Activated T-cell treated with anti-CD3 and anti-CD28 coated beads, Interleukin-2, amount 50 U/mL, for 24 hours (primary cell): ENCODE results near the gene TFCP2L1.

Source experiments
- DNase-seq: peaks from one replicate; pipeline ENCODE4 v3.0.0-alpha.2; 2020
- H3K27ac Mint-ChIP-seq: 2 replicates; pipeline ENCODE4 v1.8.0; 2020; ENCODE audit warnings: mild to moderate bottlenecking, mixed read lengths
- H3K27me3 Mint-ChIP-seq: 2 replicates; pipeline ENCODE4 v1.8.0; 2020; ENCODE audit warnings: mixed read lengths
- H3K36me3 Mint-ChIP-seq: 2 replicates; pipeline ENCODE4 v1.8.0; 2020; ENCODE audit warnings: low read depth, mixed read lengths
- H3K4me1 Mint-ChIP-seq: 2 replicates; pipeline ENCODE4 v1.8.0; 2020; ENCODE audit warnings: low read depth, mixed read lengths
- H3K4me3 Mint-ChIP-seq: 2 replicates; pipeline ENCODE4 v1.8.0; 2020; ENCODE audit warnings: mild to moderate bottlenecking, moderate library complexity, mixed read lengths
- H3K9me3 Mint-ChIP-seq: 2 replicates; pipeline ENCODE4 v1.8.0; 2020; ENCODE audit warnings: mixed read lengths

The TFCP2L1 gene

GRCh38 chr2:121199281-121200010 is 85.6 kb downstream of the TFCP2L1 start:
- Mint-ChIP-seq H3K27me3 (no peaks in the 10 kb centered on the region), H3K9me3 (no peaks in the 10 kb centered on the region), H3K4me3 (no peak overlapping the region), H3K4me1 (no peaks in the 10 kb centered on the region), H3K36me3 (no peaks in the 10 kb centered on the region), H3K27ac (no peak overlapping the region)
- DNase-seq, result no peak

GRCh38 chr2:121197369-121198091 is 87.5 kb downstream of the TFCP2L1 start:
- Mint-ChIP-seq H3K27me3 (no peaks in the 10 kb centered on the region), H3K36me3 (no peaks in the 10 kb centered on the region), H3K27ac (no peak overlapping the region), H3K4me1 (no peaks in the 10 kb centered on the region), H3K9me3 (no peaks in the 10 kb centered on the region), H3K4me3 (no peak overlapping the region)
- DNase-seq, result no peak

GRCh38 chr2:121196849-121197155 is 88.2 kb downstream of the TFCP2L1 start:
- no peaks in the 10 kb centered on the region for H3K9me3 Mint-ChIP-seq
- no peak for DNase-seq
- no peaks in the 10 kb centered on the region for H3K27me3 Mint-ChIP-seq
- no peak overlapping the region for H3K27ac Mint-ChIP-seq
- H3K4me3 Mint-ChIP-seq, result no peak overlapping the region
- no peaks in the 10 kb centered on the region for H3K36me3 Mint-ChIP-seq
- H3K4me1 Mint-ChIP-seq, result no peaks in the 10 kb centered on the region

- Mint-ChIP-seq H3K4me3 (no peak overlapping the region), H3K9me3 (no peaks in the 10 kb centered on the region), H3K27me3 (no peaks in the 10 kb centered on the region), H3K36me3 (no peaks in the 10 kb centered on the region), H3K4me1 (no peaks in the 10 kb centered on the region), H3K27ac (no peak overlapping the region)
- no peak for DNase-seq
These were observed 88.7 kb downstream of the TFCP2L1 start for GRCh38 chr2:121196132-121196848.

GRCh38 chr2:121195036-121195435 is 90.0 kb downstream of the TFCP2L1 start:
- Mint-ChIP-seq H3K36me3 (no peaks in the 10 kb centered on the region), H3K4me3 (no peak overlapping the region), H3K27ac (no peak overlapping the region), H3K9me3 (no peaks in the 10 kb centered on the region), H3K27me3 (no peaks in the 10 kb centered on the region), H3K4me1 (no peaks in the 10 kb centered on the region)
- DNase-seq, result no peak

- H3K36me3 Mint-ChIP-seq, result no peaks in the 10 kb centered on the region
- H3K4me3 Mint-ChIP-seq, result no peak overlapping the region
- H3K4me1 Mint-ChIP-seq, result no peaks in the 10 kb centered on the region
These were observed 90.4 kb downstream of the TFCP2L1 start for GRCh38 chr2:121194626-121195025.

GRCh38 chr2:121193185-121193584 is 91.8 kb downstream of the TFCP2L1 start:
- no peaks in the 10 kb centered on the region for H3K36me3 Mint-ChIP-seq
- H3K27me3 Mint-ChIP-seq, result no peaks in the 10 kb centered on the region
- H3K4me3 Mint-ChIP-seq, result no peak overlapping the region
- H3K4me1 Mint-ChIP-seq, result no peaks in the 10 kb centered on the region
- no peak overlapping the region for H3K27ac Mint-ChIP-seq
- DNase-seq, result no peak
- no peaks in the 10 kb centered on the region for H3K9me3 Mint-ChIP-seq

More at GRCh38 chr2:121194626-121195025, 90.4 kb downstream of the TFCP2L1 start:
- Mint-ChIP-seq H3K27me3 (no peaks in the 10 kb centered on the region), H3K27ac (no peak overlapping the region), H3K9me3 (no peaks in the 10 kb centered on the region)
- DNase-seq, result no peak

- Mint-ChIP-seq H3K4me1 (no peaks in the 10 kb centered on the region), H3K36me3 (no peaks in the 10 kb centered on the region), H3K27me3 (no peaks in the 10 kb centered on the region), H3K4me3 (no peak overlapping the region), H3K9me3 (no peaks in the 10 kb centered on the region), H3K27ac (no peak overlapping the region)
- DNase-seq, result no peak
These were observed 92.4 kb downstream of the TFCP2L1 start for GRCh38 chr2:121192576-121192975.

GRCh38 chr2:121191191-121192170 is 93.5 kb downstream of the TFCP2L1 start:
- Mint-ChIP-seq H3K27ac (no peak overlapping the region), H3K27me3 (no peaks in the 10 kb centered on the region), H3K4me1 (no peaks in the 10 kb centered on the region), H3K4me3 (no peak overlapping the region), H3K9me3 (no peaks in the 10 kb centered on the region), H3K36me3 (no peaks in the 10 kb centered on the region)
- no peak for DNase-seq

- Mint-ChIP-seq H3K9me3 (no peaks in the 10 kb centered on the region), H3K27ac (no peak overlapping the region), H3K36me3 (no peaks in the 10 kb centered on the region), H3K4me3 (no peak overlapping the region), H3K27me3 (no peaks in the 10 kb centered on the region), H3K4me1 (no peaks in the 10 kb centered on the region)
- no peak for DNase-seq
These were observed 95.2 kb downstream of the TFCP2L1 start for GRCh38 chr2:121189661-121190381.

- H3K36me3 Mint-ChIP-seq, result no peaks in the 10 kb centered on the region
- no peaks in the 10 kb centered on the region for H3K9me3 Mint-ChIP-seq
- no peak overlapping the region for H3K4me3 Mint-ChIP-seq
These were observed 96.0 kb downstream of the TFCP2L1 start for GRCh38 chr2:121189011-121189410.

GRCh38 chr2:121187982-121188411 is 97.0 kb downstream of the TFCP2L1 start:
- Mint-ChIP-seq H3K4me1 (no peaks in the 10 kb centered on the region), H3K9me3 (no peaks in the 10 kb centered on the region), H3K27me3 (no peaks in the 10 kb centered on the region), H3K27ac (no peak overlapping the region), H3K36me3 (no peaks in the 10 kb centered on the region), H3K4me3 (no peak overlapping the region)
- no peak for DNase-seq

More at GRCh38 chr2:121189011-121189410, 96.0 kb downstream of the TFCP2L1 start:
- no peak for DNase-seq
- Mint-ChIP-seq H3K4me1 (no peaks in the 10 kb centered on the region), H3K27me3 (no peaks in the 10 kb centered on the region), H3K27ac (no peak overlapping the region)

- Mint-ChIP-seq H3K4me1 (no peaks in the 10 kb centered on the region), H3K36me3 (no peaks in the 10 kb centered on the region), H3K27ac (no peak overlapping the region), H3K4me3 (no peak overlapping the region), H3K27me3 (no peaks in the 10 kb centered on the region), H3K9me3 (no peaks in the 10 kb centered on the region)
- no peak for DNase-seq
These were observed 97.5 kb downstream of the TFCP2L1 start for GRCh38 chr2:121187351-121187981.
